ENCODE data around the gene EVPLL. TPM values are rescaled to one million over a fixed set of nuclear protein-coding genes. Genes with fewer than 3 reads are reported as not detected.

The EVPLL gene
- total and polyA plus RNA-seq, 9 of the 15 experiments (the other 6 are each of a cell fraction or from before 2014, with no cell fraction given), result not detected

GRCh38 chr17:18363101-18364049, 14.2 kb upstream of the EVPLL start, which contains the start of gene SHMT1 (continued):
- TF ChIP-seq RBM34 (IDR thresholded peaks at IDR 0.05; ENCODE audit: borderline replicate concordance, insufficient read depth, low read length) (peak; percentile 81; the same call in 1 of the 2 replicates), ETV1 (tag; conservative IDR thresholded peaks at IDR 0.05; ENCODE audit: low read depth) (no peak), DMBX1 (CRISPR knock-in tag; IDR thresholded peaks at IDR 0.05; ENCODE audit: borderline replicate concordance) (no peak), MCM2 (IDR thresholded peaks at IDR 0.05; ENCODE audit: low read depth) (no peak), POLR2H (tag; IDR thresholded peaks at IDR 0.05; ENCODE audit: low read depth) (no peak), TFE3 (CRISPR knock-in tag; IDR thresholded peaks at IDR 0.05) (peak; percentile 90), HES1 (IDR thresholded peaks at IDR 0.05; ENCODE audit: low read depth) (no peak), RFX5 (IDR thresholded peaks at IDR 0.05; ENCODE audit: low read depth, low read length) (no peak), CC2D1A (IDR thresholded peaks at IDR 0.05) (no peak), HNRNPL (IDR thresholded peaks at IDR 0.05; ENCODE audit: low read depth, low read length) (peak; percentile 75; the same call in 1 of the 2 replicates), NBN (IDR thresholded peaks at IDR 0.05; ENCODE audit: low read depth) (no peak), BMI1 (IDR thresholded peaks at IDR 0.05; ENCODE audit: low read length) (no peak), ZNF12 (CRISPR knock-in tag; IDR thresholded peaks at IDR 0.05) (no peak), ARID1B (IDR thresholded peaks at IDR 0.05) (no peak), THRA (IDR thresholded peaks at IDR 0.05) (no peak), RAD51 (IDR thresholded peaks at IDR 0.05; ENCODE audit: borderline replicate concordance, low read depth) (peak; percentile 90), RBM22 (IDR thresholded peaks at IDR 0.05; ENCODE audit: low read depth, low read length, poor library complexity, severe bottlenecking) (no peak), NFE2 (IDR thresholded peaks at IDR 0.05; ENCODE audit: low read depth) (no peak), NFYB (IDR thresholded peaks at IDR 0.05; ENCODE audit: extremely low read depth, insufficient read length) (peak; percentile 76), SAP30 (IDR thresholded peaks at IDR 0.05; ENCODE audit: borderline replicate concordance, insufficient read depth, low read depth, low read length, poor library complexity, severe bottlenecking) (no peak), PTRF (tag; IDR thresholded peaks at IDR 0.05) (no peak), NR2F6 (CRISPR knock-in tag; IDR thresholded peaks at IDR 0.05) (no peak), SRSF9 (IDR thresholded peaks at IDR 0.05; ENCODE audit: borderline replicate concordance, low read depth, low read length) (no peak), TGIF2 (CRISPR knock-in tag; IDR thresholded peaks at IDR 0.05) (no peak), NCOA2 (IDR thresholded peaks at IDR 0.05; ENCODE audit: partially characterized antibody in 2 of 2) (no peak), ZNF253 (CRISPR knock-in tag; conservative IDR thresholded peaks at IDR 0.05) (no peak)

Measured in K562 (cell line).